ENCODE results near the gene SMLR1. TPM values are rescaled to one million over a fixed set of nuclear protein-coding genes. Genes with fewer than 3 reads are reported as not detected.
A peak's percentile ranks its signal among the peaks of the same experiment; 100 is the strongest.

Gene SMLR1
- total RNA-seq, 4 donors from 2014 or later, result not detected

DNA sequence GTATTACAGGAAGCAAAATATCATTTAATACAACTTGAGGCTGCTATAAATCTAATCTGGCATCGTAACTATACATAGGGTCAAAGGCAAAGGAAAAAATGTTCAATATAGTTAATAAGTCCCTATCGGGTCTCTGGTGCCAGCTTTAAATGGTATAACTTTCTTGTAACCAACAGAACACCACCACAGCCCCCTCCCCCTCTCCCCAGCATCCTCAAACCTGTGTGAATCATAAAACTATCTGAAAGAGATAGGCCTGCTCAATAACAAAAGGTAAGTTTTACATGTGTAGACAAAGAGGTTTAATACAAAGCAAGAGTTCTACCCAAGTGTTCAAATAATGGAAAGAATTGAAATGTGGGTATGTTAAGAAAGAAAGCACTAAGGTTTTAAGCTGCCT is 12.2 kb downstream of the SMLR1 start:
- no peak for TF ChIP-seq POLR2A (IDR thresholded peaks at IDR 0.05)
- TF ChIP-seq, protein P1, sequence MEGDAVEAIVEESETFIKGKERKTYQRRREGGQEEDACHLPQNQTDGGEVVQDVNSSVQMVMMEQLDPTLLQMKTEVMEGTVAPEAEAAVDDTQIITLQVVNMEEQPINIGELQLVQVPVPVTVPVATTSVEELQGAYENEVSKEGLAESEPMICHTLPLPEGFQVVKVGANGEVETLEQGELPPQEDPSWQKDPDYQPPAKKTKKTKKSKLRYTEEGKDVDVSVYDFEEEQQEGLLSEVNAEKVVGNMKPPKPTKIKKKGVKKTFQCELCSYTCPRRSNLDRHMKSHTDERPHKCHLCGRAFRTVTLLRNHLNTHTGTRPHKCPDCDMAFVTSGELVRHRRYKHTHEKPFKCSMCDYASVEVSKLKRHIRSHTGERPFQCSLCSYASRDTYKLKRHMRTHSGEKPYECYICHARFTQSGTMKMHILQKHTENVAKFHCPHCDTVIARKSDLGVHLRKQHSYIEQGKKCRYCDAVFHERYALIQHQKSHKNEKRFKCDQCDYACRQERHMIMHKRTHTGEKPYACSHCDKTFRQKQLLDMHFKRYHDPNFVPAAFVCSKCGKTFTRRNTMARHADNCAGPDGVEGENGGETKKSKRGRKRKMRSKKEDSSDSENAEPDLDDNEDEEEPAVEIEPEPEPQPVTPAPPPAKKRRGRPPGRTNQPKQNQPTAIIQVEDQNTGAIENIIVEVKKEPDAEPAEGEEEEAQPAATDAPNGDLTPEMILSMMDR (IDR thresholded peaks at IDR 0.05), result no peak
- peaks cover 0 to 6% of the 10 kb centered on the region in 2 donors for H3K4me1 ChIP-seq
- no peaks in the 10 kb centered on the region for H3K36me3 ChIP-seq
- intact Hi-C loops (cut with DNase I; ENCODE audit: low total_unique reads), result no loop called here
- no peaks in the 10 kb centered on the region for H3K27me3 ChIP-seq
- peak overlapping the region in 1 of 2 donors; percentile 17 for H3K27ac ChIP-seq
- H3K9me3 ChIP-seq, result no peaks in the 10 kb centered on the region
- no peak for DNase-seq
- H3K4me3 ChIP-seq, result no peak overlapping the region

DNA sequence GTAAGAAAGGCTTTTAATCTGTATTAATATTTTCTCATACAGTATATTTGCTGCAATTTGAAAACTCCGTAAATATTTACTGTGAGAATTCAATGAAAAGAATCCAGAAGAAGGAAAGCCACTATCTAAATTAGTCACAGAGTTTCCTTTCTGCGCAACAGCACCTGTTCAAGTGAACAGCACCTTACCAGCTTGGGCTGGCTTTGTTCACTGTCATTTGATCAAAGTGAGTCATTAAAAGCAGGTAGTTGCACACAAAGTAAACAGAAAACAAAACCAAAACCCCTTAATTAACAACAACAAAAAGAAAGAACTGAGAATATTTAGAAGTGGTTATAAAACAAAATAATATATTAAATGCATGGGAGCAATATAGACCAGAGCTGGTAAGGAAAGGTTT is 12.8 kb downstream of the SMLR1 start:
- Histone ChIP-seq H3K27ac (no peak overlapping the region), H3K27me3 (no peaks in the 10 kb centered on the region), H3K9me3 (no peaks in the 10 kb centered on the region), H3K4me3 (no peak overlapping the region), H3K36me3 (no peaks in the 10 kb centered on the region), H3K4me1 (peaks cover 0 to 6% of the 10 kb centered on the region in 2 donors)
- no peak for DNase-seq
- intact Hi-C loops (cut with DNase I; ENCODE audit: low total_unique reads), result loop anchor here (10.0 kb wide), 1 partner anchor 515 kb away; no protein-coding TSS in a partner anchor
- no peak for TF ChIP-seq POLR2A (IDR thresholded peaks at IDR 0.05)
- TF ChIP-seq, protein P1 (IDR thresholded peaks at IDR 0.05), result no peak

DNA sequence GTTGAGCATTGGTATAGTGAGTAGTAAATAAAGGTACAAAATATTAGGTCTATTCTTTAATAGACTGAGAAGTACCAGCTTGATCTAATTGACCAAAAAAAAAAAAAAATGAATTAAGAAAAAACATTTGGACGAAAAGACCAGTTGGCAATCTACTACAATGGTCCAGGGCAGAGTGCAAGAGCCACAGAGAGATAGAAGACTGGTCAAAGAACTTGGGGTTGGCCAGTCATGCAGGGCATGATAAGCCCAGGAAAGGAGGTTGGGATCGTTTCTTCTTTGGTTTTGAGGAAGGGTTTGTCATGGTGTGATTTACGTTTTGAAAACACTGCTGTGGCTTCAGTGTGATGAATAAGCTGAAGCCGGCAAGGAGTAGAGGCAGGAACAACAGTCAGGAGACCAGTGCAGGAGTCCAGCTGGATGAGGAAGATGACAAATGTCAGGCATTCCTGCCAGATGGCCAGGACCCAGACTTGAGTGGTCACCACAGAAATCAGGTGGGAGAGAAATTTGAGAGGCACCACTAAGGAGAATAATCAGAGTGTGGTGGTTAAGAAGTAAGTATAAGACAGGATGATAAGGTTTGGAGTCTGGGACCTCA is 14.0 kb downstream of the SMLR1 start:
- no peak for DNase-seq
- Histone ChIP-seq H3K4me1 (peaks cover 0 to 6% of the 10 kb centered on the region in 2 donors), H3K4me3 (no peak overlapping the region), H3K36me3 (no peaks in the 10 kb centered on the region), H3K27ac (no peak overlapping the region), H3K27me3 (no peaks in the 10 kb centered on the region), H3K9me3 (no peaks in the 10 kb centered on the region)
- intact Hi-C loops (cut with DNase I; ENCODE audit: low total_unique reads), result loop anchor here (10.0 kb wide), 1 partner anchor 516 kb away; no protein-coding TSS in a partner anchor
- TF ChIP-seq, protein P1 (IDR thresholded peaks at IDR 0.05), result no peak
- TF ChIP-seq POLR2A (IDR thresholded peaks at IDR 0.05), result no peak

DNA sequence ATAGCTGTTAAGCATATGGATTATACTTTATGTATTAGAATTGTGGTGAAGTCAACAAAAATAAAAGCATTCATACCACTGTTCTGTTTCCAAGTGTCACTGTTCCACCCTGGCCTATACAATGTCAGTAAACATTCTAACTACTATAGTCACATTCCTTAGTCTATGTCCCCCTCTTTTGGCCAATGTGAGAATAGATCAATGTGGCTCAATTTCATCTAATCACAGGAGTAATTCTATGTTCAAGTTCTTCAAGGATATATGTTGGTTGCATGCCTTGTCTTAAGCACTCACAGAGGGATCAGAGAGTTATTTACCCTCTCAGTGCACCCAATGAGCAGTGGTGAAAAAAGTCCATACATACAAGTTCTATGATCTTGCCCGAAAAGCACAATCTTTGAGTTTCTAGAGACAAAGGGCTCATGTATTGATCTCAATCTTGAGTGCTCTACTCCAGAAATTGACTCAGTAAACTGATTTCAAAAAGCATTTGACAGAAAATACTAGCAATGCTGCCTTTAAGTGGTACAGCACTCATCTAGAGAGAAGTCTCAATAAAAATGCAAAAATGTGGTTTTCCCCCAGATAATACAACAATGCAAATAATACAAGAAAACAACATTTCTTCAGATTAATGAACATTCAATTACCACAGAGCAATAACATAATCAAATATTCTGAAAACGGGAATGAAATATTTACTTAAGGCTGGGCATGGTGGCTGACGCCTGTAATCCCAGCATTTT is 16.5 kb downstream of the SMLR1 start:
- no peak for TF ChIP-seq POLR2A (IDR thresholded peaks at IDR 0.05)
- TF ChIP-seq, protein P1 (IDR thresholded peaks at IDR 0.05), result peak in 3 of 4 experiments; percentile 36 to 68 (median 63)
- H3K27ac ChIP-seq, result peak overlapping the region; percentile 10 to 23
- H3K4me3 ChIP-seq, result no peak overlapping the region
- H3K9me3 ChIP-seq, result no peaks in the 10 kb centered on the region
- peaks cover 0 to 6% of the 10 kb centered on the region in 2 donors for H3K4me1 ChIP-seq
- intact Hi-C loops (cut with DNase I; ENCODE audit: low total_unique reads), result loop anchor here (10.0 kb wide), 1 partner anchor 519 kb away; no protein-coding TSS in a partner anchor
- H3K27me3 ChIP-seq, result no peaks in the 10 kb centered on the region
- no peaks in the 10 kb centered on the region for H3K36me3 ChIP-seq
- no peak for DNase-seq

DNA sequence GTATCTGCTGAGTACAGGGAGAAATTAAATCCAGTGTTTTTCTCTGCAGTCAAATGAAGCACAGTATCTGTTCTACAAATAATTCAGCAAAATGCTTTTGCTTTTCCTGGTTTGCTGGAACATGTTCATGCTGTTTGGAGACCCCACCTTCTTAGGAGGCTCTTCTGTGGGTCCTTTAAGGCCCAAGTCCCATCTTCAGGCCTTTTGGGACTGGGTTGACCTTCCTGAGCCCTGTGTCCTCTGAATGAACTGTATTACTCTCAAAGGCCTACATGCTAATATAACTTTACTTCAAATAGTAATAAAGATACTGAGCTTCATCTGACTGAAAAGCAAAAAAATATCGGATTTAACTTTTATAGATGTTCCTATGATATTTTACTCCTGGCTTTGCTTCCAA is 19.3 kb downstream of the SMLR1 start:
- intact Hi-C loops (cut with DNase I; ENCODE audit: low total_unique reads), result loop anchor here (10.0 kb wide), 1 partner anchor 522 kb away; no protein-coding TSS in a partner anchor
- TF ChIP-seq, protein P1 (IDR thresholded peaks at IDR 0.05), result no peak
- TF ChIP-seq POLR2A (IDR thresholded peaks at IDR 0.05), result no peak
- H3K27me3 ChIP-seq, result no peaks in the 10 kb centered on the region
- no peaks in the 10 kb centered on the region for H3K9me3 ChIP-seq
- H3K27ac ChIP-seq, result peak overlapping the region in 1 of 2 donors; percentile 44
- DNase-seq, result no peak
- no peak overlapping the region for H3K4me3 ChIP-seq
- peaks cover 0 to 6% of the 10 kb centered on the region in 2 donors for H3K4me1 ChIP-seq
- no peaks in the 10 kb centered on the region for H3K36me3 ChIP-seq

Measured in uterus (tissue), 4 donors.